Suprapubic skin (tissue), 4 donors: Measurements from ENCODE around the gene BMPER. TPM values are rescaled to one million over a fixed set of nuclear protein-coding genes. Genes with fewer than 3 reads are reported as not detected.

Experiments
- DNase-seq, 2 donors: peaks; one replicate each; pipeline ENCODE4 v3.0.0-alpha.2; 2019; ENCODE audit warnings: low spot score in 2 of 2
- H3K27ac ChIP-seq: fragments of 200-600 bp; sonication (generic); one replicate; pipeline ENCODE4 v1.5.1; 2019
- H3K27me3 ChIP-seq: fragments of 200-600 bp; sonication (generic); one replicate; pipeline ENCODE4 v1.5.1; 2019
- H3K36me3 ChIP-seq: fragments of 200-600 bp; sonication (generic); one replicate; pipeline ENCODE4 v1.5.1; 2019
- H3K4me1 ChIP-seq: fragments of 200-600 bp; sonication (generic); one replicate; pipeline ENCODE4 v1.5.1; 2019
- H3K4me3 ChIP-seq: fragments of 200-600 bp; sonication (generic); one replicate; pipeline ENCODE4 v1.5.1; 2019; ENCODE audit warnings: mild to moderate bottlenecking
- H3K9me3 ChIP-seq: fragments of 200-600 bp; sonication (generic); one replicate; pipeline ENCODE4 v1.5.1; 2019
- CTCF ChIP-seq, 2 donors: fragments of 200-600 bp in 1 of 2; fragments of 450-650 bp in 1 of 2; sonication (generic) in 1 of 2; IDR thresholded peaks; one replicate each; pipeline ENCODE4 v1.5.1; 2016 to 2019; ENCODE audit warnings: antibody characterized with exemption in 2 of 2, mild to moderate bottlenecking in 1 of 2, moderate library complexity in 1 of 2
- EP300 ChIP-seq: sonication (generic); formaldehyde crosslinking; IDR thresholded peaks from one replicate; pipeline ENCODE4 v1.6.1; 2017; ENCODE audit warnings: antibody characterized with exemption
- POLR2A ChIP-seq, 2 donors: fragments of 450-650 bp; IDR thresholded peaks; one replicate each; pipeline ENCODE4 v1.6.1; 2017; ENCODE audit warnings: antibody characterized with exemption in 2 of 2, mild to moderate bottlenecking in 2 of 2, moderate library complexity in 2 of 2
- POLR2AphosphoS5 ChIP-seq, 3 donors: sonication (generic); formaldehyde crosslinking; IDR thresholded peaks; one replicate each; pipeline ENCODE4 v1.6.1; 2017; ENCODE audit warnings: antibody characterized with exemption in 3 of 3
- WGBS: methylation state at CpG from one replicate; pipeline ENCODE4 v1.1.5; 2018; 5-methylcytosine and 5-hydroxymethylcytosine counted together
- total RNA-seq, 4 donors: library from RNA; depleted of rRNA; stranded (reverse); fragments of >200 nt; gene quantifications; one replicate each; pipeline ENCODE4 v1.1.0, GENCODE V29; 2016

Gene BMPER
- total RNA-seq, 4 donors from 2014 or later: 0.52 to 7.2 (median 1.2) TPM

- no peak overlapping the region for H3K4me3 ChIP-seq
- WGBS: 91% methylated on average over 2 of the region's 3 CpGs
- peaks cover 3% of the 10 kb centered on the region for H3K27me3 ChIP-seq
- TF ChIP-seq POLR2AphosphoS5 (IDR thresholded peaks at IDR 0.05): no peak
- no peak for TF ChIP-seq CTCF (IDR thresholded peaks at IDR 0.05)
- no peak for TF ChIP-seq POLR2A (IDR thresholded peaks at IDR 0.05)
- TF ChIP-seq EP300: no peak
- no peaks in the 10 kb centered on the region for H3K4me1 ChIP-seq
- H3K9me3 ChIP-seq: no peaks in the 10 kb centered on the region
- DNase-seq: no peak
- no peaks in the 10 kb centered on the region for H3K36me3 ChIP-seq
- H3K27ac ChIP-seq: no peak overlapping the region
These were observed 12.3 kb downstream of the BMPER start for GRCh38 chr7:33917661-33918060.

- DNase-seq: no peak
- H3K4me3 ChIP-seq: no peak overlapping the region
- no peaks in the 10 kb centered on the region for H3K4me1 ChIP-seq
- H3K27ac ChIP-seq: no peak overlapping the region
- TF ChIP-seq EP300: no peak
- TF ChIP-seq CTCF (IDR thresholded peaks at IDR 0.05): no peak
- TF ChIP-seq POLR2A (IDR thresholded peaks at IDR 0.05): no peak
- no peak for TF ChIP-seq POLR2AphosphoS5 (IDR thresholded peaks at IDR 0.05)
- 76% methylated on average over 3 of the region's 3 CpGs for whole genome bisulfite sequencing
- no peaks in the 10 kb centered on the region for H3K9me3 ChIP-seq
- no peaks in the 10 kb centered on the region for H3K36me3 ChIP-seq
- H3K27me3 ChIP-seq: peaks cover 6% of the 10 kb centered on the region
These were observed 13.3 kb downstream of the BMPER start for GRCh38 chr7:33918438-33919143.

GRCh38 chr7:33919449-33919848, 14.1 kb downstream of the BMPER start:
- Histone ChIP-seq H3K4me3 (no peak overlapping the region), H3K4me1 (no peaks in the 10 kb centered on the region), H3K27me3 (peaks cover 6% of the 10 kb centered on the region), H3K36me3 (no peaks in the 10 kb centered on the region), H3K27ac (no peak overlapping the region), H3K9me3 (no peaks in the 10 kb centered on the region)
- TF ChIP-seq EP300: no peak
- TF ChIP-seq POLR2A (IDR thresholded peaks at IDR 0.05): no peak
- no peak for TF ChIP-seq CTCF (IDR thresholded peaks at IDR 0.05)
- TF ChIP-seq POLR2AphosphoS5 (IDR thresholded peaks at IDR 0.05): no peak
- no peak for DNase-seq

- Histone ChIP-seq H3K4me1 (no peaks in the 10 kb centered on the region), H3K36me3 (no peaks in the 10 kb centered on the region), H3K9me3 (no peaks in the 10 kb centered on the region), H3K4me3 (no peak overlapping the region), H3K27me3 (peaks cover 6% of the 10 kb centered on the region), H3K27ac (no peak overlapping the region)
- WGBS: 78% methylated on average over 17 of the region's 17 CpGs
- DNase-seq: no peak
- TF ChIP-seq POLR2AphosphoS5 (IDR thresholded peaks at IDR 0.05): no peak
- no peak for TF ChIP-seq EP300
- no peak for TF ChIP-seq POLR2A (IDR thresholded peaks at IDR 0.05)
- no peak for TF ChIP-seq CTCF (IDR thresholded peaks at IDR 0.05)
These were observed 16.0 kb downstream of the BMPER start for GRCh38 chr7:33921216-33921938.

GRCh38 chr7:33922820-33923219, 17.5 kb downstream of the BMPER start:
- no peak for DNase-seq
- no peaks in the 10 kb centered on the region for H3K9me3 ChIP-seq
- no peak for TF ChIP-seq POLR2A (IDR thresholded peaks at IDR 0.05)
- no peak for TF ChIP-seq EP300
- no peak for TF ChIP-seq POLR2AphosphoS5 (IDR thresholded peaks at IDR 0.05)
- no peak for TF ChIP-seq CTCF (IDR thresholded peaks at IDR 0.05)
- H3K36me3 ChIP-seq: no peaks in the 10 kb centered on the region
- peaks cover 6% of the 10 kb centered on the region for H3K27me3 ChIP-seq
- 97% methylated on average over 2 of the region's 2 CpGs for WGBS
- no peaks in the 10 kb centered on the region for H3K4me1 ChIP-seq
- no peak overlapping the region for H3K4me3 ChIP-seq
- H3K27ac ChIP-seq: no peak overlapping the region
